ENCODE results near the gene TXN. TPM values are rescaled to one million over a fixed set of nuclear protein-coding genes. Genes with fewer than 3 reads are reported as not detected.

The TXN gene
- polyA plus RNA-seq, 3 donors from 2014 or later = 145 to 157 (median 150) TPM

Other genes starting within 250 kb of the TXN start
- not detected for gene C9orf152, start 48.3 kb downstream of the TXN start, polyA plus RNA-seq
- gene TXNDC8, start 81.4 kb upstream of the TXN start, polyA plus RNA-seq = not detected